GM21786 (cell line): ENCODE results near the gene ADSS1.

ENCODE experiments used
- ATAC-seq: cut with Tn5 transposase; IDR thresholded peaks from one replicate; pipeline ENCODE4 v1.9.1; 2021; ENCODE audit not compliant: unreplicated experiment

The ADSS1 gene

DNA sequence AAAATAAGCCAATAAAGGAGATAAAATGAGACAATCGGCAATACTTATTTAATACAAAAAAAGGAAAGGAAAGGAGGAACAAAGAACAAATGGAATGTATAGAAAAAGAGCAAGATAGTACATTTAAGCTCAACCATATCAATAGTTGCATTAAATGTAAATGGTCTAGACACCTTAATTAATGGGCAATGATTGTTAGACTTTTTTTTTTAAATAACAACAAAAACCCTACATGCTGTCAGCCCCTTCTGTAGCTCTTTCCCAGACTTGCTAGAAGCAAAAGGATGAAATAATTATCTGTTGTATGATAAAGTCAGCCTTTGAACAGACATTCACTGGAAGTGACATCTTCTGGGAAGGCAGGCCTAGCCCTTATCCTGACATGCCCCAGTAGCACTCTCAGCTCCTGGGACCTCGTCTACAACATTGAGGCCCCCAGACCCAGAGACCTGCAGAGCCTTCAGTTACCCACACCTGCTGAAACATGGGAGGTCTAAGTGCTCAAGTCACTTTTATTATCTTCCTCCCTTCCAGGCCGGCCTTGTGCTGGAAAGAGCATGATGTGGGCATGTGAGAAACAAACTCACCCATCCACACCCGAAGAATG is 42.3 kb downstream of the ADSS1 start:
- ATAC-seq = no peak

GRCh38 chr14:104766863-104767633 is 43.0 kb downstream of the ADSS1 start:
- ATAC-seq = no peak

- no peak for ATAC-seq
These were observed 43.5 kb downstream of the ADSS1 start for GRCh38 chr14:104767634-104767918.

DNA sequence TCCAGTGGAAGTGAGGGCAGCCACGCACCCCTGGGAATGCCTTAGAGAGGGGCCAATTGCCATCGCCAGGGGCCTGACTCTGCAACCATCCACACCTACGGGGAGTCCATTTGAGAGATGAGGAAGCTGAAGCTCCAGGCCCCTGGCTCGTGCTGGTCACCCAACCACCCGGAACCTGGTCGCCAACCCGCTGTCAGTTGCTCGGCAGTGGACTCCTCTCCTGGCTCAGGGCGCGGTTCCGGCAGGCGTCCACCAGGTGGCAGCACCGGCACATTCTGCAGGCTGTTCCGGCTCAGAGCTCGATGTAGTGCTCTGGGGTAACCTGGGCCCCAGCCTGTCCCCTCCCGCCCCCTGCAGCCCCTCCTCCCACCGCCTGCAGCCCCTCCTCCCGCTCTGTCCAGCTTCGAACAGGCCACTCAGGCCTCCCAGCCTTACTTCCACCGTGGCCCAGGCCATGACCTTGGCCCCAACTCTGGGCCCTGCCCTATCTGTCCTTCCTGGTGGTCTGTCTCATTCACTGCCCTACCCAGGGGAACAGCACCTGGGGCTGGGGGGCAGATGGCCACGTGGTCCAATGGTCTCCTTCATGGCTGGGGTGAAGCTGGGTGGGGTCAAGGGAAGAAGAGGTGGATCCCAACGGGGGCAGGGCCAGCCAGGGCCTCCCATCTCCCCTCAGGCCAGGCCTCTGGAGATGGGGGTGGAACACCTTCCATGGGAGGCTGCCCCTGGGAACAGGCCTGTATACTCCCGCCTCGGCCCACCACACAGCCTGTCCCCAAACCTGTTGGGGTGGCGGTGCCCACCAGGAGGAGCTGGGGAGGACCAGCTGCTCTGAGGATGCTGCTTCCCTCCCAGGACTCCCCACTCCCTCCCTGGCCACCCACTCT is 44.7 kb downstream of the ADSS1 start:
- ATAC-seq = peak; percentile 86

GRCh38 chr14:104769324-104770071 is 45.5 kb downstream of the ADSS1 start:
- ATAC-seq = no peak

- ATAC-seq = no peak
These were observed 46.1 kb downstream of the ADSS1 start for GRCh38 chr14:104770072-104770579.

DNA sequence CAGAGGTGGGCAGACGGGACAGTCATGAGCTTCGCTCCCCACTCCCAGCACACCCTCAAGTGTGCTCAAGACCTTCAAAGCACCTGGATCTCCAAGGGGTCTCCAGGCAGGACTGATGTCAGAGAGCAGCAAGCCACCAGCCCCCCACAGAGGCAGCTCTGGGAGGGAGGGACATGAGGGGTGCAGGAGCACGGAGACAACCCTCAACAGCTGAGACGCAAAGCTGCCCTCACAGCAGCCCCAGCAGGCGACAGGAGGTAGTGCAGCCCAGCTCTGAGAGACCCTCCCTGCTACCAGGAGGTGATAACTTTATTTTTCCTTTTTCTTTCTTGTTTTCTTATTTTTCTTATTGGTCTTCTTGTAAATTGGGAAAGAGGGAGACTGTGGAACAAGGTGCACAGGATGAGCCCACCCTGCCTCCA is 46.8 kb downstream of the ADSS1 start:
- no peak for ATAC-seq

GRCh38 chr14:104771374-104771773 is 47.3 kb downstream of the ADSS1 start:
- no peak for ATAC-seq

DNA sequence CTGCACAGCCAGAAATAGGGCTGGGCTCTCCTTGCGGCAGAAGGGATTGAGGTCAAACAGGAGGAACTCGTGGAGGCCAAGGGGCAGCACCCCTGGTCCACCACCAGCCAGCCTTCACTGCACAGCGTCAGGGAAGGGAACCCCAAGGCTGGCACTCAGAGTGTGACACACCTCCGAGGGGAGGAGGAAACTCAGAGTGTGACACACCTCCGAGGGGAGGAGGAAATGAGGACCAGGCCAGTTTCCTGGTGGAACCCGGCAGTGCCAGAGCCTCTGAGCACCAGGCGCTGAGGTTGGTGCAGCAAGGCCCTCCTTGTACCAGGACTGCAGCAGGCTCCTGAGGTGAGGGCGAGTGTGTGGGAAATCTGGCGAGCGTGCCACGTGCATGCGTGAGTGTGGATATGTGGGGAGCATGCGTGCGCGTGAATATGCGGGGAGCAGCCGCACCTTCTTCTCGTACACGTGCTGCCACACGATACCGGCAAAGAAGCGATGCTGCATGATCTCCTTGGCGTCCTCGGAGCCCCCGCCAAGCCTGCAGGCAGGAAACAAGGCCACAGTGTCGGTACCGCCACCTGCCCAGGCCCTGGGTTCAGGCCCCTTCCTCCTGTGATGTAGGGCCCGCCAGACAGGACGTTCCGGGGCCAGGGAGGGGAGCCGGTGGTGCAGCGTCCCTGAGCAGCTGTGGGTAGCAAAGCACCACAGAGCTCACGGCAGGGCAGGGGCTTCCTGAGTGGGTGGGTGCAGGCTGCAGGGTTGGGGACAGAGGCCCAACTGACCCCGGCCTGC is 48.1 kb downstream of the ADSS1 start:
- no peak for ATAC-seq

- ATAC-seq = no peak
These were observed 48.9 kb downstream of the ADSS1 start for GRCh38 chr14:104772707-104773504.

GRCh38 chr14:104773505-104774452 is 49.8 kb downstream of the ADSS1 start:
- ATAC-seq = no peak

DNA sequence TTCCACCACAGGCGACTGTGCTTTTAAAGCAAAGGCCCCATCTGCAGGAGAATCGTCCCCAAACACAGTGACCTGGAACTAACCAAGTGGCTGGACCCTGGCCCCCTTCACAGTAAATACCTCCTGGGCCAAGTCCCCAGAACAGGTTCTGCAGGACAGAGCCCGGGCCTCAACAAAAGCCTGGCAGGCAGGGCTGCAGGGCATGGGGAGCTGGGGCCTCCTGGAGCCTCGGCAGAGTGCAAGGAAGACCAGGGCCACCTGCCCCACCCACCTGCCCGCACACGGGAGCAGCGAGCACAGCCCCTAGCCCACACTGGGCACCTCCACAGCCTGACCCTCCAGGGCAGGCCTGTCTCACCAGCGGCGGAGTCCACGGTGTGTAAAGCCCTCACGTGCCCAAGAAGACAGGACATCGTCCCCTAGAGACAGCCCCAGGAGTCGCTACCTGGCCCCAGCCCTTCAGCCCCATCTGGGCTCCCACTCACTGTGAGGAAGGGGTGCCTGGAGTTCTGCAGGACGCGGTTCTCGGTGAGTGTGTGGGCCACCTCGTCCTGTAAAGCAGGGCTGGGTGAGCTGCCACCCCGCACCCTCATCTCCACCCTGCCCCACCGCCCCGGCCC is 50.5 kb downstream of the ADSS1 start:
- no peak for ATAC-seq

DNA sequence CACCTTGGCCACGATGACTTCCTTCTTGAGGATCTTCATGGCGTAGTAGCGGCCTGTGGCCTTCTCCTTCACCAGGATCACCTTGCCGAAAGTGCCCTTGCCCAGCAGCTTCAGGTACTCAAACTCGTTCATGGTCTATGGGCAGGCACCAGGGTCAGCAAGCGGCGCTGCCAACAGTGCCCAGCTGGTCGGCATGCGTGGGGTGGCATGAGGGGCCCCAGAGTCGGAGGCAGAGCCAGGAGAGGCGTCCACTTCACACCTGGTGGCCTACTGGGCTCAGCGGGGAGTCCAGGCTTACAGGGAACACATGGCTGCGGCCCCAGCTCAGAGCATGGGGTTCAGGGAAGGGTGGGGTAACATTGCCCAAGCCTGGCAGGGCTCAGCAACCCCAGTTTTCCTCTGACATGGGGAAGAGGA is 51.1 kb downstream of the ADSS1 start:
- no peak for ATAC-seq

GRCh38 chr14:104776481-104776880 is 52.5 kb downstream of the ADSS1 start:
- ATAC-seq = no peak

GRCh38 chr14:104776961-104777807 is 53.2 kb downstream of the ADSS1 start:
- ATAC-seq = no peak

- ATAC-seq = no peak
These were observed 53.8 kb downstream of the ADSS1 start for GRCh38 chr14:104777808-104778249.
